ENCODE results near the gene APLNR. TPM values are rescaled to one million over a fixed set of nuclear protein-coding genes. Genes with fewer than 3 reads are reported as not detected.
A peak's percentile ranks its signal among the peaks of the same experiment; 100 is the strongest.

The APLNR gene
- total and polyA plus RNA-seq, 10 donors = 3.0 to 319 (median 108) TPM

DNA sequence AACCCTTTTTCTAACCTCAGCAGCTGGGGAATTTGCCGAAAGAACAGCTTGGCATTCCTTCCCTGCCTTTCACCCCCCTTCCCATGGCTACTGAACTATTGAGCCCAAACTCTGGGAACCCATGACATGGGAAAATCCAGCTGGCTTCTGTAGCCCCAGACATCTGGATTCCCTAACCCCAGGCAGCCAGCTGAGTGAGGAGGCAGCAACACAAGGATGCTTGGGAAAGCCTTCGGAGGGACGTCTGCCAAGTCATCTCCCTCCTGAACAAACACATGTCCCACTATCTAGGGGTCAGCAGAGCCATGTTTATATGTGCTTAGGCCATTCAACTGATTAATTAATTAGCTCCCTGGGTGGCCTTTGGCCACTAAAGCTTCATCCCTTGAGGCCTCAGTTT lies 33.7 kb downstream of the APLNR start:
- no peaks in the 10 kb centered on the region for H3K36me3 ChIP-seq
- intact Hi-C loops (cut with DNase I; ENCODE audit: low total_unique reads) = no loop called here
- peak overlapping the region in 6 of 8 donors; percentile 13 to 72 (median 29) for H3K27ac ChIP-seq
- TF ChIP-seq POLR2A (IDR thresholded peaks at IDR 0.05) (no peak), CTCF (IDR thresholded peaks at IDR 0.05 in 8 of 11, conservative IDR thresholded peaks at IDR 0.05 in 3 of 11) (no peak), POLR2AphosphoS5 (IDR thresholded peaks at IDR 0.05) (peak in 1 of 3 donors; percentile 49)
- no peaks in the 10 kb centered on the region for H3K9me3 ChIP-seq
- peaks cover 6 to 46% (median 20%) of the 10 kb centered on the region in 6 donors for H3K4me1 ChIP-seq
- no peak overlapping the region for H3K4me3 ChIP-seq
- no peak for DNase-seq
- WGBS, 5 donors = 34 to 64% (median 44%) methylated on average over 3 of the region's 3 CpGs
- H3K27me3 ChIP-seq (replicated peaks in 1 of 7) = peaks cover 0 to 11% (median 0%) of the 10 kb centered on the region in 7 donors

GRCh38 chr11:57202281-57202680 lies 34.8 kb downstream of the APLNR start:
- DNase-seq = no peak
- Histone ChIP-seq H3K4me3 (no peak overlapping the region), H3K36me3 (no peaks in the 10 kb centered on the region)

DNA sequence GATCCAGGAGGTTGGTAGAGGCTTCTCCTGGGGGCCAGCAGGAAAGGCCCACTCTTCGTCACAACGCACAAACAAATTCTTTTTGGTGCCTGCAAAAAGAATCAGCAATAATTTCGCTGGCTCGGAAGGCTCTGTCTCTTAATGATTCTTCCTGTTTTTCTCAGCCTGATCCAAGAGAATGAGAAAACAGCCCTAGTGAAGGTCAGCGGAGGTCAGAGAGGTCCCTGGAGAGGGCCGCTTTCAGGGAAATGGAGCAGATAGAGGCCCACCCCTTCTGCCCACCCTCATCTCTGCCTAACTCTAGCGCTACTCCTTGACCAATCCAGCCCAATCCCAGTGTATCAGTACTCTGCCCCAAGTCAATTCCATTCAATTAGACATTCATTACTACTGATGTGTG lies 36.1 kb downstream of the APLNR start:
- Histone ChIP-seq H3K36me3 (no peaks in the 10 kb centered on the region), H3K4me3 (no peak overlapping the region), H3K9me3 (no peaks in the 10 kb centered on the region), H3K27me3 (replicated peaks in 1 of 7) (peaks cover 0 to 5% (median 0%) of the 10 kb centered on the region in 7 donors), H3K27ac (peak overlapping the region in 7 of 8 donors; percentile 7 to 73 (median 67)), H3K4me1 (peaks cover 6 to 46% (median 20%) of the 10 kb centered on the region in 6 donors)
- WGBS, 5 donors = 21 to 38% (median 27%) methylated on average over 7 of the region's 7 CpGs
- DNase-seq = no peak
- no peak for TF ChIP-seq POLR2AphosphoS5 (IDR thresholded peaks at IDR 0.05)
- TF ChIP-seq CTCF (IDR thresholded peaks at IDR 0.05 in 8 of 11, conservative IDR thresholded peaks at IDR 0.05 in 3 of 11) = no peak
- TF ChIP-seq POLR2A (IDR thresholded peaks at IDR 0.05) = no peak
- intact Hi-C loops (cut with DNase I; ENCODE audit: low total_unique reads) = no loop called here

More at GRCh38 chr11:57202281-57202680, 34.8 kb downstream of the APLNR start:
- 82 to 94% (median 89%) methylated on average over 10 of the region's 10 CpGs for WGBS, 5 donors
- Histone ChIP-seq H3K9me3 (no peaks in the 10 kb centered on the region), H3K4me1 (peaks cover 6 to 46% (median 20%) of the 10 kb centered on the region in 6 donors), H3K27me3 (replicated peaks in 1 of 7) (peaks cover 0 to 11% (median 0%) of the 10 kb centered on the region in 7 donors), H3K27ac (peak overlapping the region in 4 of 8 donors; percentile 14 to 72 (median 45))
- TF ChIP-seq POLR2A (IDR thresholded peaks at IDR 0.05) = no peak
- TF ChIP-seq CTCF (IDR thresholded peaks at IDR 0.05 in 8 of 11, conservative IDR thresholded peaks at IDR 0.05 in 3 of 11) = no peak
- no peak for TF ChIP-seq POLR2AphosphoS5 (IDR thresholded peaks at IDR 0.05)
- intact Hi-C loops (cut with DNase I; ENCODE audit: low total_unique reads) = no loop called here

GRCh38 chr11:57199330-57199729 lies 37.7 kb downstream of the APLNR start:
- 83 to 92% (median 86%) methylated on average over 11 of the region's 11 CpGs for WGBS, 5 donors
- Histone ChIP-seq H3K4me3 (no peak overlapping the region), H3K36me3 (no peaks in the 10 kb centered on the region), H3K27ac (peak overlapping the region in 2 of 8 donors; percentile 67 to 72), H3K9me3 (no peaks in the 10 kb centered on the region), H3K27me3 (replicated peaks in 1 of 7) (peaks cover 0 to 5% (median 0%) of the 10 kb centered on the region in 7 donors), H3K4me1 (peaks cover 6 to 37% (median 17%) of the 10 kb centered on the region in 6 donors)
- no peak for DNase-seq
- intact Hi-C loops (cut with DNase I; ENCODE audit: low total_unique reads) = no loop called here
- TF ChIP-seq POLR2AphosphoS5 (IDR thresholded peaks at IDR 0.05) (no peak), POLR2A (IDR thresholded peaks at IDR 0.05) (no peak), CTCF (IDR thresholded peaks at IDR 0.05 in 8 of 11, conservative IDR thresholded peaks at IDR 0.05 in 3 of 11) (no peak)
